SK-N-DZ (cell line): ENCODE data around the gene IRF2BPL.

ENCODE experiments used
- DNase-seq: peaks from one replicate; pipeline ENCODE4 v3.0.0-alpha.2; 2015; ENCODE audit warnings: low spot score

Gene IRF2BPL

GRCh38 chr14:77055306-77055705 lies 26.8 kb upstream of the IRF2BPL start:
- no peak for DNase-seq

GRCh38 chr14:77053046-77053841 lies 24.7 kb upstream of the IRF2BPL start:
- peak; percentile 92 for DNase-seq

DNA sequence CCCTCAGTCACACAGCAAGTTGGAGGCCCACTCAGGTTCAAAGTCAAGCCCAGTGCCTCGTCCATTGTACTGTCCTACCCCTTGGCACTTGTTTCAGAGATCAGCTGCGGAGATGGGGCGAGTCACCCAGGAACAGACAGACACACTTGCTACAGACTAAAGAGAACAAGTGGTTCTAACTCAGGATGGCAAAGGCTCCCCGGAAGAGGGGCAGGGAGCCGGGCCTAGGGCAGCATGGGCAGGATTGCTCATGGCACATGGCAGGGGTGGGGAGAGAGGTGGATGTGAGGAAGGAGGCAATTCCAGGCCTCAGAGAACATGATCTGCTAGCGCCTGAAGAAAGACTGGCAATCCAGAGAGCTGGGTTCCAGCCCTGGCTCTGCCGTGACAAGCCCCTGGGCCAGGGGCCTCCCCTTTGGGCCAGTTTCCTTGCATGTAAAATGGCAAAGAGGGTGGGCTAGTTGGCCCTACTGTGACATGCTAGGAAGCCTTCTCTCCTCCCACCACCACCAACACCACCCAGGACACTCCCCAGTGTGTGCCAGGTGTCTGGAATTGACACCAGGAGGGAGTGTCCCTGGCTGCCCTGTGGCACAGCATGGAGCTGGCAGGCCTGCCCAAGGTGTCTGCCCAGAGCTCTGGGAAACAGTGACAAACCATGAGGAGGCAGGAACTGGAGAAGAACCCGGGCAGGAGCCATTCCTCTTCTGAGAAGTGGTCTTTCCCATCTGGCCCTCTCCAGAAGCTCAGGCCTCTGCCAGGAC lies 24.0 kb upstream of the IRF2BPL start:
- DNase-seq = no peak

GRCh38 chr14:77051116-77051515 lies 22.6 kb upstream of the IRF2BPL start:
- DNase-seq = no peak

- no peak for DNase-seq
These were observed 18.2 kb upstream of the IRF2BPL start for GRCh38 chr14:77046721-77047120.

GRCh38 chr14:77045238-77046162 lies 17.0 kb upstream of the IRF2BPL start:
- no peak for DNase-seq

DNA sequence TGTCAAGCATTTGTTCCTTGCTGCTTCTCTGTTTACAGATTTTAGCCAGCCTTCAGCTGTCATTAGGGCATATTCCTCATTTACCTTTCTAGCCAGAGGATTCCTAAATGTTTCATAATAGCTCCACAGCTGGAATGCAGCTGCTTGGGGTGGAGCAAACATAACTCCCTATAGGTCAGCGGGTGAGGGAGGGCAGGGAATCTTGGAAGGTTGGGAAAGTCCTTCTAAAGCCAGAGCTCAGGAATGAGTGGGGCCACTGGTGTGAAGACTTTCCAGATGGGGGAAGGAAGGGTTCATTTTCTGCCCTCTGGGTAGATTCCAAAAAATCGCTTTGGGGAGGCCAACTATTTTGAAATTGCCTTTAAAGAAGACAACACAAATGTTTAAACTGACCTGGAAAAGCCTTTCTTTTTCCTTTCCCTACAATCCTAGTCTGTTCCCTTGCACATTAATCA lies 16.3 kb upstream of the IRF2BPL start:
- DNase-seq = no peak

GRCh38 chr14:77043984-77044485 lies 15.5 kb upstream of the IRF2BPL start:
- DNase-seq = no peak

DNA sequence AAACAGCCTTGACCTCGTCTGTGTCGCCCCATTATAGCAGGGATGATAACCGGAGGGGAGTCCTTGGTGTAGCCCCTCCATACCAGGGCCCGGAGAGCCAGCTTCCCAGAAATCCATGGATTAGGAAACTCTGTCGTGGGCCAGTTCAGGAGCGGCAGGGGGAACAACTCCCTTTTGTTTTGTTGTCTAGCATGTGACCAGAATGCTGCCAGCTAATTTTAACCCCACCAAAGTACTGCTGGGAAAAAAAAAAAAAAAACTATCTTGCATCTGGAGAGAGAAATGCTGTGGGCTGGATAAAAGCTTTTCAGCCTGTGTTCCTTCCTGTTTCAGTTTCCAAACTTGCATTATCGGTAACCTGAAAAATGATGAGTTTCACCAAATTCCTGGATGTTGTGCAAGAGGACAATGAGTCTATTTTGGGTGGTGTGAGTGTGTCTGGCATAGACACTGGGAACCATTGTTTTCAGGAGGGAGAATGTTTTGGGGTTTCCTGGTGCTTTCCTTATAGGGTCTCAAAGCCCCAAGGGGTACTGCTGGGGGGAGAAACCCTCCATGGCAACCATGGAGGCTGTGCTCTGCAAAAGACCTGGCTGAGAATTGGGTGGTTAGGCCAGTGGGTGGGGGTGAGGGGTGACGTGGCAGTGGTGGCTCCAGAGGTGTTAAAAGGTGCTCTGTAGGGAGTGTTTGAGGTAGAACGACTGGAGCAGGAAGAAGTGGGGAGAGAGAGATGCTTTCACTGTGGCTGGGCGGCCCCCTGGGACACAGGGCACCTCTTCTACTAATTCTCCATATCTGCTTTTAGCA lies 14.9 kb upstream of the IRF2BPL start:
- DNase-seq = no peak

GRCh38 chr14:77041881-77042545 lies 13.5 kb upstream of the IRF2BPL start:
- DNase-seq = no peak

DNA sequence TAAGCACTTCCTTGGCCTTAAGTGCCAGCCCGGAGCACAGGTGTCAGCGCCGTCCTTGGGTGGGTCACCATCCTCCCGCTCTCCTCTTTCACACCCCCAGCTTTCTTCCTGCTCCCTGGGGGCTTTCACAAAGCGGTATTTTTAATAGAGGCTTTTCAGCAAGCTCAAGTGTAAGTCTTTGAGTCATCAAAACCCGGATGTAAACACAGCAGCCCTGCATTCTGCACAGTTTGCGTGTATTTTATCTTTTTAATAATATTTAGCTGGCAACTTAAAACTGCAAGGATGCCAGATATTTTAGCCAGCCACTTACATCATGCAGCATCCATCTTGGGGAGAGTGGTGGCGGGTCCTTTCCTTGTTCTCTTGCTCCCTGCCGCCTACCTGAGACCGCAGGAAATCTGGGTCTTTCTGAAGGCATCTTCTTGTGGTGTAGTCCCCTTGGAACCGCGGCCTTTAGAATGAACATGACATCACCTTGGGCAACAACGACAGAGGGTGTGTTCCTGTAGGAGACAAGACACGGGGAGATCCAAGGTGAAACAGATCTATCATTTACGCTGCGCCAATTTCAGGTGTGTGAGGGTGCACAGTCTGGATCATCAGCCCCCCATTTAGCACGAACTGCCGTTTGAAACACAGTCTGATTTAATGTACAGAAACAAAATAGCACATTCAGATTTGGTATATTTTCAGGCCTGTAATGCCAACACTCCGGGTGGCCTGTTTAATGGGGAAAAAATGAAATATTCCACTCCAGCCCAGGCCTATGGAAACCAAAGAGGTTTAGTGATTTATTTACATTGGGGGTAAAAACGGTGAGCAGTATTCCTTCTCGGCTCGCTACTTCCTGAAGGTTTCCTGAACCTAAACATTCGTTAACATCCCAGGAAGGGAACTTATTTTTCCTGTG lies 12.5 kb upstream of the IRF2BPL start:
- DNase-seq = peak; percentile 39

DNA sequence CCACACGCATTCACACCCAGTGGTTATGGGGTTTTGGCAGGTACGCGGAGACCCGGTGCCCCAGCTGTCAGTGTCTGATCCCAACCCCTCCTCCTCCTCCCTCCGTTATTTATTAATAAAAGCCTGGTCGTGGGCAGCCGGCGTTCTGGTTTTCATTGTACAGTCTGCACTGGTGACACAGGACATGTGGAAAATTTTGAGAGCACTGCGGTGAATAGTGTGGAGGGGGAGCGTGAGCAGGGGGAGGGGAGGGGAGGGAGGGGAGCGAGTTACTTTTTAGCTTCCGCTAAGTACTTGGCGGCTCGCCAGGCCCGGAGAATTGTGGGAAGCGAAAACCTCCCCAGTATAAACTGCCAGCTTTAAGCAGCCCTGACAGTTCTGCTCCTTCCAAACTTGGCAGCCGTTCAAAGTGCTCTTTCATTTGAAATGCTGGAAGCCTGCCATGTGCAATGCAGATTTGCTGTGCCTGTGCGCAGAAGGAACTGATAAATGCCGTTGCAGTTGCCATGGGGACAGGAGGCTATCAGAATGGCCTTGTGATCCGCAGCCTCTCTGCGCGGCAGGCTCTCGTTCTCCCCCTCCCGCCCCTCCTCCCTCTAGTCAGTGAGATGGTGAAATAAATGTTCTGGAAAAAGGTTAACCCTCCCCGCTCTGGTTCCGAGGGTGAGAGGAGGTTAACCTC lies 11.7 kb upstream of the IRF2BPL start:
- DNase-seq = peak; percentile 97

- peak; percentile 59 for DNase-seq
These were observed 11.0 kb upstream of the IRF2BPL start for GRCh38 chr14:77039285-77040058.

DNA sequence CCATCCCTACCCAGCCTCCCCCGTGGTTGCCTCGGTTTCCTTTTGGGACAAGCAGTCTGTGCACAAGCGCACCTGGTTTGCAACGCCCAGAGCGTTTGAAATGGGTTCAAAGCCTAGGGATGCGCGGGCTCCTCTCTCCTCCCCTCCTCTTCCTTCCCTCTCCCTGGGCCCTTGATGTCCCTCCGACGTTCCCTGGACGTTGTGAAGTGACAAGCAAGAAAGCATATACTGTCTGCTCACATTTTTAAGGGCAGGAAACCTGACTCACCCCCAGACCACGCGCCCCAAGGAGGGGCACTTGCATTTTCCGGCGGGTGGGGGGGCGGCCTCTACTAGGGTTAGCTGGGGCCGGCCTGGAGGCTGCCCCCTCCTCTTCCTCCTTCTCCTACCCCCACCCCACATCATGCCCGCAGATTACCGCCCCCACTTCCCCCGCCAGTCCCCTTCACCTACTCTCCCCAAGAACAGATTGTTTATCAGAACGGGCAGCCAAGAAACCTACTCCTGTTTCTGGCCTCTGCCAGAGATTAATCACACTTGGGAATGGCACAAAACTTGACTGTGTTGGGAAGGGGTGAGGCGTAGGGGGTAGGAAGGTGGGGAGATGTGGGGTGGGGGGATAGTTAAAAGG lies 9.5 kb upstream of the IRF2BPL start:
- DNase-seq = no peak

DNA sequence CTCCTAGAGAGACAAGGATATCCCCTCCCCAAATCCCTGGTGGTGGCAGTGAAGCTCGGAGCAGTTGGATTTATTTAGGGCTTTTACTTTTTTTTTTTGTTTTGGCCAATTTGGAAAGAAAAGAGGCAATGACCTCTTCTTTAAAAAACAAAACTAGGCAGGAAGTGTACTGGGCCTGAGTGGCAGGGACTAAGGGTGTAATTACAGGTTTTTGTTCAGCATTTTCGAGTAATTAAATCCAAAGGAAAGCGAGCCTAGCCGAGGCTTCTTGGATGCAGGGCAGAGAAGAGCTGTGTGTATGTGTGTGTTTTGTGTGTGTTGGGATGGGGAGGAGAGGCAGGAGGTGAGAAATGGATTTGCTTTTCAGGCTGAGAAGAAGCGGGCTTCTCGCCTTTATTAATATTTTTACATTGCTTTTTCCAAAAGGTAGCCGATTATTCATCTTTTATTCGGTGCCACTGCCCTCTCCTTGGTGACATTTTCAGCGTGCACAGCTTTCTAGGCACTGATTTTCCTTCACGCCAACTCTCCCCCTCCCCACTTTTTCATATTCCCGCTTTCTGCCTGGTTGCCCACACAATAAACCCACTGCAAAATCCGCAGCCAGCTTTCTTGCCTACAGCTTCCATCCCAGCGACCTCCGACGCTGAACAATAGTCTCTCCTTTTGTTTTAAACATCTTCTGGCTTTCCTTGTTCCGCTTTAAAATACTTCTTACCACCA lies 8.9 kb upstream of the IRF2BPL start:
- DNase-seq = no peak

GRCh38 chr14:77036484-77037214 lies 8.1 kb upstream of the IRF2BPL start:
- no peak for DNase-seq
